VCaP (cell line): ENCODE data around the gene NEK1.
A peak's percentile ranks its signal among the peaks of the same experiment; 100 is the strongest.
"Not testable (repeated sequence)": the region's sequence is repeated elsewhere in the genome, so short reads cannot be mapped to it uniquely, and the experiment has no call there.

ENCODE experiments used
- H3K27ac ChIP-seq: fragments of 450-650 bp; 2 replicates; pipeline ENCODE4 v1.5.1; 2017
- CTCF ChIP-seq: fragments of 450-650 bp; conservative IDR thresholded peaks from 2 replicates; pipeline ENCODE4 v1.5.1; 2017; ENCODE audit warnings: mild to moderate bottlenecking, moderate library complexity

Gene NEK1

GRCh38 chr4:169625886-169626285 lies 13.5 kb upstream of the NEK1 start:
- H3K27ac ChIP-seq: no peak overlapping the region
- no peak for TF ChIP-seq CTCF

DNA sequence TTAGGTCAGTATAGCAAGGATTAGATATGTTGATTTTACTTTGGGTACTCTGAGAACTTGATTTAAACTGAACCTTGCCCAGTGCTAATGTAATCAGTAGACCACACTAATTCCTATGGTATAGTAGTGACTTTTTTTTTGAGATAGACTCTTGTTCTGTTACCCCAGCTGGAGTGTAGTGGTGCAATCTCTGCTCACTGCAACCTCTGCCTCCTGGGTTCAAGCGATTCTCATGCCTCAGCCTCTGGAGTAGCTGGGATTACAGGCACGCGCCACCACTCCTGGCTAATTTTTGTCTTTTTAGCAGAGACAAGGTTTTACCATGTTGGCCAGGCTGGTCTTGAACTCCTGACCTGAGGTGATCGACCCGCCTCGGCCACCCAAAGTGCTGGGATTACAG lies 11.6 kb upstream of the NEK1 start:
- not testable (repeated sequence) for H3K27ac ChIP-seq

DNA sequence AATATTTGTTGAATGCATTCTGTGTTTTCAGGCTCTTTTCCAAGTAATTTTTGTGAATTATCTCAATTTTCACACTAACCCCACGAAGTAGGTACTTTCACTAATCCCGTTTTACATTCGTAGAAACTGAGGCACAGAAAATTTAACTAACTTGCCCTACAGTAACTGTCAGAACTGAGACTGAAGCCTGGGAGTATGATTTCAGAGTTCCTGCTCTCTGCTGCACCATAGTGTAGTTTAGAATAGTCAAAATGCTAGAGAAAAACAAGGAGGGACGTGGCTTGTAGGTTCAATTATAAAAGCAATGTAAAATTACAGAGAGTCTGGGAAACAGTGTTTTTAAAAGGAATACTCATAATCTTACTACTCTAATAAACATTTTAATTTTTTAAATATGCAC lies 10.2 kb upstream of the NEK1 start:
- H3K27ac ChIP-seq: peak overlapping the region; percentile 96

GRCh38 chr4:169621731-169622492 lies 9.5 kb upstream of the NEK1 start:
- H3K27ac ChIP-seq: peak overlapping the region; percentile 96
- TF ChIP-seq CTCF: no peak

More for the DNA sequence above, 10.2 kb upstream of the NEK1 start:
- TF ChIP-seq CTCF: no peak

GRCh38 chr4:169620880-169621248 lies 8.5 kb upstream of the NEK1 start:
- peak overlapping the region; percentile 96 for H3K27ac ChIP-seq
- TF ChIP-seq CTCF: no peak

GRCh38 chr4:169619958-169620879 lies 7.8 kb upstream of the NEK1 start, which contains the start of gene CLCN3:
TSS of gene CLCN3 (plus strand) at chr4:169620578. CDS start at chr4:169635929, 15,351 bp downstream.
- TF ChIP-seq CTCF: no peak
- peak within 1 kb of the TSS; percentile 96 for H3K27ac ChIP-seq

DNA sequence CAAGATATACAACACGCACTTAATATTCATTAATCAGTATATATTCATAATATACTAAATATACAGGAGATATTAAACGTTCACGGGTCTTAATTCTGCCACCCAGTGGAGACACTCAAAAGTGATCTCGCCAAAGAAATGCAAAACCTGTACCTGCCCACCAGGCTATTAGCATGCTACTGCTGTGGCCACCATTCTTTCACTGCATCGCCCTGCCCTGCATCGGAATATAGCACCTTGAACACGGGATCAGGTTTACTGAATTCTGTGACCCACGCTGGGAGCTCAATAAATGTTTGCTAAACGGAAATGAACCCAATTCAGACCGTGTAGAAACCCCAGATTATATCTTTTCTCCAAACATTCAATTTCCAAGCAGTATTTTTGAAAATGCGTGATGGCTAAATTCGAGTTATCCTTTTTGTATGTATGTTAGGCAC lies 7.2 kb upstream of the NEK1 start:
- peak; percentile 82 for TF ChIP-seq CTCF
- H3K27ac ChIP-seq: peak overlapping the region; percentile 96
